ENCODE measurements around the gene FBXW5.

FBXW5 gene

DNA sequence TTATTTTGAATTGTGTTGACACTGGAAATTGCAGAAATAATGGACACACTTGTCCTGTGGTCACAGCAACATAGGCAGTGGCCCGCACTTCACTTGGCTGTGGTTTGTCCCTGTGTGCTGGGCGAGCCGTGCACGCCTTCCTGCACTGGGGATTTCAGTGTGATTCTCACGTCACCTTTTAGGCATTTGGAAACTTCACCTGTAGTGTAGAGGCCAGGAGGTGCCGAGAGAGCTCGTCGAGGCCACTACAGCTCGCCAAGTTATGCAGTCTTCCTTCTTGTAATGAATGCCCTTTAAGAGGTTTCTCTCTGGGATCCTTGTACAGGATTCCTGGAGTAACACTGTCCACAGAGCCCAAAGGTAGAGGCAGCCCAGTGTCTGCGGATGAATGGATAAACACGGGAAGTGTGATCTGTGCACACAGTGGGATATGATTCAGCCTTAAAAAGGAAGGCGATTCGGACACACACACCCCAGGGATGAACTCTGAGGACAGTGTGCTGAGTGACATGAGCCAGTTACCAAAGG lies 43.5 kb downstream of the FBXW5 start:
- Mint-ChIP-seq H3K27me3 (ENCODE audit: low read depth) (no peaks in the 10 kb centered on the region), H3K27ac (no peak overlapping the region), H3K4me1 (no peaks in the 10 kb centered on the region), H3K36me3 (ENCODE audit: low read depth) (peaks cover 31% of the 10 kb centered on the region), H3K4me3 (no peak overlapping the region), H3K9me3 (no peaks in the 10 kb centered on the region)
- TF ChIP-seq, protein P1, sequence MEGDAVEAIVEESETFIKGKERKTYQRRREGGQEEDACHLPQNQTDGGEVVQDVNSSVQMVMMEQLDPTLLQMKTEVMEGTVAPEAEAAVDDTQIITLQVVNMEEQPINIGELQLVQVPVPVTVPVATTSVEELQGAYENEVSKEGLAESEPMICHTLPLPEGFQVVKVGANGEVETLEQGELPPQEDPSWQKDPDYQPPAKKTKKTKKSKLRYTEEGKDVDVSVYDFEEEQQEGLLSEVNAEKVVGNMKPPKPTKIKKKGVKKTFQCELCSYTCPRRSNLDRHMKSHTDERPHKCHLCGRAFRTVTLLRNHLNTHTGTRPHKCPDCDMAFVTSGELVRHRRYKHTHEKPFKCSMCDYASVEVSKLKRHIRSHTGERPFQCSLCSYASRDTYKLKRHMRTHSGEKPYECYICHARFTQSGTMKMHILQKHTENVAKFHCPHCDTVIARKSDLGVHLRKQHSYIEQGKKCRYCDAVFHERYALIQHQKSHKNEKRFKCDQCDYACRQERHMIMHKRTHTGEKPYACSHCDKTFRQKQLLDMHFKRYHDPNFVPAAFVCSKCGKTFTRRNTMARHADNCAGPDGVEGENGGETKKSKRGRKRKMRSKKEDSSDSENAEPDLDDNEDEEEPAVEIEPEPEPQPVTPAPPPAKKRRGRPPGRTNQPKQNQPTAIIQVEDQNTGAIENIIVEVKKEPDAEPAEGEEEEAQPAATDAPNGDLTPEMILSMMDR (IDR thresholded peaks at IDR 0.05; ENCODE audit: unreplicated experiment in 3 of 3) = no peak

DNA sequence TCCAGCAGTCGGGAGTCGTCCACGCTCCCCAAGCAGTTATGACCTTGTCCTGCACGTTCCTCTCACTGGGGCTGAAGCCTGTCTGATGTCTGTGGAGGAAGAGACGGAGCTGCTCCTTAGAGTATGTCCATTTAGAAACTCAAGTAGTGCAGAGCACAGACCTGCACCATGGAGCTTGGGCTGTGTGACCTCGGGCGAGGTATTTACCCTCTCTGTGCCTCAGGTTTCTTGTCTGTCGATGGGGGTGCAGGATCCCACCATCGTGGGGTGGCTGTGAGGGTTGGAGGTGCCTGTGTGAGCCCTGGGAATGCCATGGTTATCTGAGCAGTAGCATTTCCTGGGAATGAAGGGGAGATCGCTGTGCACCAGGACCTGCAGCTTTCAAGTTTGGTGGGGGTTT lies 44.0 kb downstream of the FBXW5 start:
- TF ChIP-seq, protein P1 (IDR thresholded peaks at IDR 0.05; ENCODE audit: unreplicated experiment in 3 of 3) = no peak
- Mint-ChIP-seq H3K9me3 (no peaks in the 10 kb centered on the region), H3K36me3 (ENCODE audit: low read depth) (peaks cover 30% of the 10 kb centered on the region), H3K27me3 (ENCODE audit: low read depth) (no peaks in the 10 kb centered on the region), H3K4me3 (no peak overlapping the region), H3K27ac (no peak overlapping the region), H3K4me1 (no peaks in the 10 kb centered on the region)

DNA sequence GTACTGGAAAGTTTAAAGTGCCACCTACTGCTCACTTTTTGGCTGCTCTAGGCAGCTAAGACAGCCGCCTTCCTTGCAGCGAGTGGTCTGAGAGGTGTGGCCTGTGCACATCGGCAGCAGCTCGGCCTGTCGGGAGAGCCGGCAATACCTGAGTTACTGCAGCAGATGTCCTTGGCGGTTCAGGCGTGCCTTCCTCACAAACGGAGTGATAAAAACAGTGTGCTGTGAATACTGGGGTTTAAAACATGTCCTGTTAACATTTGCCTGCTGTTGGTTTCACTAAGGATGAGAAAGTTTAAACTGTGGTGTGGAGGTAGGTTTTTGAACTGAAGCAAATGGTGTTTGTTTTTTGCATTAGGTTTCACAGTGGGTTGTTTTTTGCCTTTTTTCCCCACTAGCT lies 45.3 kb downstream of the FBXW5 start:
- H3K36me3 Mint-ChIP-seq (ENCODE audit: low read depth) = peaks cover 25% of the 10 kb centered on the region
- no peak overlapping the region for H3K27ac Mint-ChIP-seq
- H3K9me3 Mint-ChIP-seq = no peaks in the 10 kb centered on the region
- H3K4me1 Mint-ChIP-seq = no peaks in the 10 kb centered on the region
- H3K27me3 Mint-ChIP-seq (ENCODE audit: low read depth) = no peaks in the 10 kb centered on the region
- TF ChIP-seq, protein P1 (IDR thresholded peaks at IDR 0.05; ENCODE audit: unreplicated experiment in 3 of 3) = no peak
- no peak overlapping the region for H3K4me3 Mint-ChIP-seq

DNA sequence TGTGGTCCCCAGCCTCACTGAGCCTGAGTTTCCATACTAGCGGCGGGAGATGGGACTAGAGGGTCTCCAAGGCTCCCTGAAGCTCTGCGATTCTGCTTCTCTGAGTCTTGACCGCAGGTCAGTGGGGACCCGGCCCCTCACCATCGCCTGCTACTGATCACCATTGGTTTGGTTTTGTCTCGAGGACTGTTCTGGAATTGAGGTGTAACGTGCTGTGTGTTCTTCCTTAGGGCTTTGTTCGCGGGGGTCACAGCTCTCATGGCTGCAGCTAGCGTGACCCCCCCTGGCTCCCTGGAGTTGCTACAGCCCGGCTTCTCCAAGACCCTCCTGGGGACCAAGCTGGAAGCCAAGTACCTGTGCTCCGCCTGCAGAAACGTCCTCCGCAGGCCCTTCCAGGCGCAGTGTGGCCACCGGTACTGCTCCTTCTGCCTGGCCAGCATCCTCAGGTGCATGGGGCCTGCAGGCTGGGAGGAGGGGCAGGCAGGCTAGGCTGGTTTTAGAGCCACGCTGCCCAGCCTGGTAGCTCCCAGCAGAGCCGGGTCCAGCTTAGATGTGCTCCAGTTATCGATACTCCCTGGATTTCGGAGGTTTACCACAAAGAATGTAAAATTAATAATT lies 45.9 kb downstream of the FBXW5 start:
- no peak overlapping the region for H3K4me3 Mint-ChIP-seq
- no peaks in the 10 kb centered on the region for H3K27me3 Mint-ChIP-seq (ENCODE audit: low read depth)
- no peaks in the 10 kb centered on the region for H3K4me1 Mint-ChIP-seq
- TF ChIP-seq, protein P1 (IDR thresholded peaks at IDR 0.05; ENCODE audit: unreplicated experiment in 3 of 3) = no peak
- H3K9me3 Mint-ChIP-seq = no peaks in the 10 kb centered on the region
- no peak overlapping the region for H3K27ac Mint-ChIP-seq
- peaks cover 25% of the 10 kb centered on the region for H3K36me3 Mint-ChIP-seq (ENCODE audit: low read depth)

DNA sequence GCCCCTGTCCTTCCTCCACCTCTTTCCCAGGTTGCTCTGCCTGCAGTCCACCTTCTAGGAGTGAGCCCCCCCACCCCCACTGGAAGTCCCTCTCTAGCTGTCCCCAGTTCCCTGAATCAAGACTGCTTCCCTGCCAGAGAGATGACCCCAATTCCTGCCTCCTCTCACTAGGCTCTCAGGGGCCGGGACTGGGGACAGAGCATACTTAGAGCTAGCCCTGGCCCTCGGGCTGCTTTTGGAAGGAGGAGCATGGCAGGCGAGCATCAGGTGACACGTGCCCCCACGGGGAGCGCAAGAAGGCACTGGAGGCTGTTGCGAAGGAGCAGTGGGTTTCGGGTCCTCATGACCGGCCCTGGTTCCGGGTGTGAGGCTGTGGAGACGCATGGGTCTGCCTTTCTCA lies 48.5 kb downstream of the FBXW5 start:
- H3K36me3 Mint-ChIP-seq (ENCODE audit: low read depth) = peaks cover 14% of the 10 kb centered on the region
- no peak overlapping the region for H3K4me3 Mint-ChIP-seq
- no peak overlapping the region for H3K27ac Mint-ChIP-seq
- no peaks in the 10 kb centered on the region for H3K4me1 Mint-ChIP-seq
- TF ChIP-seq, protein P1 (IDR thresholded peaks at IDR 0.05; ENCODE audit: unreplicated experiment in 3 of 3) = no peak
- H3K9me3 Mint-ChIP-seq = no peaks in the 10 kb centered on the region
- no peaks in the 10 kb centered on the region for H3K27me3 Mint-ChIP-seq (ENCODE audit: low read depth)

DNA sequence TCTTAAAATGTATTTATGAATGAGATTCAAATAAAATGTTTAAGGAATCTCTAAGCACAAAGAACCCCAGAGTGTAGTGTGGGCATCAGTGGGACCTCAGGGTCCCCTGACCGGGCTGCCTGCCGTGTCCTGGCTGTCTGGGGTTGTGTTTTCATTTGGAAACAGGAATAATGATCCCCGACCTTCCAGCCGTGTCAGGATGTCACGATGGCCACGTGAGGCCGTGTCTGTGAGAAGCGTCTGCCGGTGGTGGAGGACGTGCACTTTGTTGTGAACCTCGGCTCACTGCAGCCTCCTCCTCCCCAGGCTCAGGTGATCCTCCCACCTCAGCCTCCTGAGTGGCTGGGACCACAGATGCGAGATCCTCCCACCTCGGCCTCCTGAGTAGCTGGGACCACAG lies 53.9 kb downstream of the FBXW5 start:
- H3K27me3 Mint-ChIP-seq (ENCODE audit: low read depth) = no peaks in the 10 kb centered on the region
- no peak overlapping the region for H3K27ac Mint-ChIP-seq
- no peaks in the 10 kb centered on the region for H3K36me3 Mint-ChIP-seq (ENCODE audit: low read depth)
- no peaks in the 10 kb centered on the region for H3K9me3 Mint-ChIP-seq
- no peak overlapping the region for H3K4me3 Mint-ChIP-seq
- TF ChIP-seq, protein P1 (IDR thresholded peaks at IDR 0.05; ENCODE audit: unreplicated experiment in 3 of 3) = no peak
- H3K4me1 Mint-ChIP-seq = peaks cover 8% of the 10 kb centered on the region
